ENCODE results near the gene MRPL3.

MRPL3 gene

DNA sequence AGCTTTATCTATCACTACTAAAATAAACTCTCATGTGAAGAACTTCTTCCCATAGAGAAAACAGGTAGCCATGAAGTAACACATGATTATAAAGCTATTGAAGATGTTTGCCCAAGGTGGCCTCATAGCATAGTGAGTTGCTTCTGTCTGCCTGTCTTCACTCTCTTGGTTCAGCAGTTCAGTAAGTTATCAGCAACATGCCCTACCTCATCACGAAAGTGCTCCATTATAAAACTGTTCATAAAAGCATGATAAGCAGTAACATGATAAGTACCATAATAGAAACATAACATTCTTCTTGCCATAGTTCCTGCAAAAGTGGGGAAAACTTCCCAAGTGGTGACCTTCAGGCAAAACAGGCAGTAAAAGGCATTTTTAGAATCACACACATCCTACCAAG is 45.6 kb downstream of the MRPL3 start:
- H3K4me3 ChIP-seq (ENCODE audit: control insufficient read depth, low read depth, low read length): no peak overlapping the region
- DNase-seq (ENCODE audit: low read depth): no peak
- no peak for TF ChIP-seq CTCF (IDR thresholded peaks at IDR 0.05; ENCODE audit: control insufficient read depth, insufficient read depth, low read depth, low read length, missing control alignments)

- peak; percentile 14 for DNase-seq (ENCODE audit: low read depth)
- no peak for TF ChIP-seq CTCF (IDR thresholded peaks at IDR 0.05; ENCODE audit: control insufficient read depth, insufficient read depth, low read depth, low read length, missing control alignments)
Observed at GRCh38 chr3:131454501-131454900, 48.3 kb downstream of the MRPL3 start.

GRCh38 chr3:131453533-131453932 is 49.2 kb downstream of the MRPL3 start:
- no peak for DNase-seq (ENCODE audit: low read depth)
- TF ChIP-seq CTCF (IDR thresholded peaks at IDR 0.05; ENCODE audit: control insufficient read depth, insufficient read depth, low read depth, low read length, missing control alignments): no peak

More at GRCh38 chr3:131454501-131454900, 48.3 kb downstream of the MRPL3 start:
- H3K4me3 ChIP-seq (ENCODE audit: control insufficient read depth, low read depth, low read length): no peak overlapping the region

DNA sequence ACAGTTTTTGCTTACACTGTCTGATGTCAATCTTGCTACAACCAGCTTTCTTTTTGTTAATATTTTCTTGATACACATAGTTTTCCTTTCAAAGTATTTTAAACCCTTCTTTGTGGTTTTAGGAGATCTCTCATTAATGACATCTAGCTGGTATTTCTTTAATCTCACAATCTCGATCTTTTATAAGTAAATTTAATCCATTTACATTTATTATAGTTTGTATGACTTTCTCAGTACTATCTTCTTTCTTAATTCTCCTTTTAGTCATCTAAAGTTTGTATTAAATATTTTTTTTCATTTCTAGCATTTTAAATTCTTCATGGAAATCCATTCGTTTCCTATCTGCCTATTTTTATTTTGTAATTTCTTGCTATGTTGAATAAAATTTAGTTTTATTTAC is 55.4 kb downstream of the MRPL3 start:
- no peak for TF ChIP-seq CTCF (IDR thresholded peaks at IDR 0.05; ENCODE audit: control insufficient read depth, insufficient read depth, low read depth, low read length, missing control alignments)
- DNase-seq (ENCODE audit: low read depth): no peak
- H3K4me3 ChIP-seq (ENCODE audit: control insufficient read depth, low read depth, low read length): no peak overlapping the region

More at GRCh38 chr3:131453533-131453932, 49.2 kb downstream of the MRPL3 start:
- no peak overlapping the region for H3K4me3 ChIP-seq (ENCODE audit: control insufficient read depth, low read depth, low read length)

DNA sequence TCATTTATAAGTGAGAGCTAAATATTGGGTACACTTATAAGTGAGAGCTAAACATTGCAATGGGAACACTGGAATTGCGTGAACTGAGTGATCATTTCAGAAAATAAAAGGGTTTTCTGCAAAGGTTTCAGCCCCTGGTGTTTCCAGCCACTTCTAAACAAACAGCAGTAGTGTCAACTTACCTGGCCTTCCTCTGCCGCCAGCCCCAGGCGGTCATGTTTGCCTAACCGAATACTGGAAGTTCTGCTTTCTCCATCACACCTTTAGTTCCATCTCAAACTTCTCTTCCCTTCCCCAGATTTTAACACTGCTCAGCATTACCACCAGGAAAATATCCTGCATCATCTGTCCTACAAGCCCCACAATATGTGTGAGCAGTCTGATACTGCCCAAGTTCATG is 58.6 kb downstream of the MRPL3 start:
- no peak for DNase-seq (ENCODE audit: low read depth)
- no peak for TF ChIP-seq CTCF (IDR thresholded peaks at IDR 0.05; ENCODE audit: control insufficient read depth, insufficient read depth, low read depth, low read length, missing control alignments)
- no peak overlapping the region for H3K4me3 ChIP-seq (ENCODE audit: control insufficient read depth, low read depth, low read length)

DNA sequence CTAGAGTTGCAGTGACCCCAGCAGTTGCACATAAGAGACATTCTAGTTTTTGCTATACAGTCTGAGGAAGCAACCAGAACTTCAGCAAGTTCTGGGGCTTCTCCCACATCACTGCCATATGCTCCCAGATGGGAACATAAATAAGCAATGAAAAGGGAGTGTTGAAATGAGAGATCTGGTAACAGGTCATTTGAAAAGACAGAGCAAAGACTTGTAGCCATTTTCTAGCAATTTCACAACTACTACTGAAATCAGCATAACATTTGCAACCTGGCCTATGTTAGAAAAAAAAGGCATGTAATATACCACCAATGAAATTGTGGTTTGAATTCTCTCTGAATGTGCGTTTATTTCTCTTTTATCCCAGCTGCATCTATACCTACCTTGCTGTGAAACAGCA is 63.7 kb downstream of the MRPL3 start:
- H3K4me3 ChIP-seq (ENCODE audit: control insufficient read depth, low read depth, low read length): no peak overlapping the region
- no peak for DNase-seq (ENCODE audit: low read depth)
- TF ChIP-seq CTCF (IDR thresholded peaks at IDR 0.05; ENCODE audit: control insufficient read depth, insufficient read depth, low read depth, low read length, missing control alignments): no peak

DNA sequence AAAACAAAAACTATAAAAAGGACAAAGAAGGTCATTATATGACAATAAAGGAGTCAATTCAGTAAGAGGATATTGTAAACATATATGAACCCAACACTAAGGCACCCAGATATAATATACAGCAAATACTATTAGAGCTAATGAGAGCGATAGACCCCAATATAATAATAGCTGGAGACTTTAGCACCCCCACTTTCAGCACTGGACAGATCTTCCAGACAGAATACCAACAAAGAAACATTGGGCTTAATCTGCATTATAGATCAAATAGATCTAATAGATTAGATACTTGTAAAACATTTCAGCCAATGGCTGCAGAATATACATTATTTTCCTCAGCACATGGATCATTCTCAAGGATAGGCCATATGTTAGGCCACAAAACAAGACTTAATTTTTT is 67.8 kb downstream of the MRPL3 start:
- TF ChIP-seq CTCF (IDR thresholded peaks at IDR 0.05; ENCODE audit: control insufficient read depth, insufficient read depth, low read depth, low read length, missing control alignments): no peak
- DNase-seq (ENCODE audit: low read depth): no peak
- H3K4me3 ChIP-seq (ENCODE audit: control insufficient read depth, low read depth, low read length): no peak overlapping the region

Measured in AG09309 (cell line).